Measurements from ENCODE around the gene UPK2. TPM values are rescaled to one million over a fixed set of nuclear protein-coding genes. Genes with fewer than 3 reads are reported as not detected.

The UPK2 gene
- total and polyA plus RNA-seq, 2 of the 13 experiments (the other 11 are each of a cell fraction or from before 2014, with no cell fraction given): not detected

DNA sequence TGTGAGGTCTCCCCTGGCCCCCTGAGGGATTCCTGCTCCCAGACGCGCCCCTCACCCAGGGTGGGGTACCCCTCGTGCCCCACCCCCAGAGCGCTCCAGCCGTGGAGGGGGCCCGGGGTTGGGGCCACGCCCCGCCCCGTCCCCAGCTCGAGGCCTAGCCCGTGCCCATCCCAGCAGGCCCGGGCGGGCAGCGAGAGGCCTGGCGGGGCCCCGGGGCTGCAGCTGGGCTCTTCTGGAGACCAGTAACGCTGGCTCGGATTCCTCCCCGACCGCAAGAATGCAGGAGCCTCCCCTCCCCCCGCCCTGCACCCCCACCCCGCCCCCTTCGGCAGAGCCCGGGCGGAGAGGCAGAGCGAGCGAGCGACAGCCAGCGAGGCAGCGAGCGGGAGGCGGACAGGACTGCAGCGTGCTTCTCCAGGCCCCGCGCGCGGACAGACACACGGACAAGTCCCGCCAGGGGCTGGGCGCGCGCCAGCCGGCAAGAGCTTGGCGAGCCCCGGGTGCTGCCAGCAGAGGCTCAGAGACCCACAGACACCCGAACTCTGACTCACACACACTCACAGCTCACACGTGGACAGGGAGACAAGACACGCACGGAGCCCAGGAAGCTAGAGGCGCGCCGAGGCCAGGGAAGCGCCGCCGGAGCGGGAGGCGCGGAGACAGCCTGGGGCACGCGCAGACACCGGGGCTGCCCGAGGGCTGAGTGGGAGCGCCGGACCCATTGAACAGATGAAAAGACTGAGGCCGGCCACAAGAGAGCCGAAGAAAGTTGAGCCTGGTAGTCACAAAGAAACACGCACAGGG is 45.6 kb upstream of the UPK2 start (continued):
- TF ChIP-seq ZNF10 (CRISPR knock-in tag; IDR thresholded peaks at IDR 0.05; ENCODE audit: borderline replicate concordance, low read depth) (no peak), SP1 (IDR thresholded peaks at IDR 0.05) (no peak), SP1 (CRISPR knock-in tag; IDR thresholded peaks at IDR 0.05) (no peak), SAP130 (CRISPR knock-in tag; IDR thresholded peaks at IDR 0.05; ENCODE audit: low read depth) (no peak; the same call in none of the 2 replicates), PCBP2 (optimal IDR thresholded peaks at IDR 0.05; ENCODE audit: low read depth, low read length, poor library complexity, severe bottlenecking) (no peak), CEBPB (IDR thresholded peaks at IDR 0.05; ENCODE audit: borderline replicate concordance, low read depth, low read length) (no peak), NFE2L1 (CRISPR knock-in tag; IDR thresholded peaks at IDR 0.05; ENCODE audit: borderline replicate concordance) (no peak), SMC3 (IDR thresholded peaks at IDR 0.05; ENCODE audit: low read length) (no peak), JDP2 (CRISPR knock-in tag; IDR thresholded peaks at IDR 0.05; ENCODE audit: borderline replicate concordance) (no peak), NFYB (CRISPR knock-in tag; IDR thresholded peaks at IDR 0.05) (no peak), SPEN (CRISPR knock-in tag; IDR thresholded peaks at IDR 0.05; ENCODE audit: low read depth) (no peak), ZNF17 (CRISPR knock-in tag; IDR thresholded peaks at IDR 0.05) (no peak), ZNF709 (CRISPR knock-in tag; IDR thresholded peaks at IDR 0.05) (no peak), ATF7 (IDR thresholded peaks at IDR 0.05) (no peak), ATF7 (CRISPR knock-in tag; IDR thresholded peaks at IDR 0.05) (no peak)
- TF ChIP-seq, protein P1, sequence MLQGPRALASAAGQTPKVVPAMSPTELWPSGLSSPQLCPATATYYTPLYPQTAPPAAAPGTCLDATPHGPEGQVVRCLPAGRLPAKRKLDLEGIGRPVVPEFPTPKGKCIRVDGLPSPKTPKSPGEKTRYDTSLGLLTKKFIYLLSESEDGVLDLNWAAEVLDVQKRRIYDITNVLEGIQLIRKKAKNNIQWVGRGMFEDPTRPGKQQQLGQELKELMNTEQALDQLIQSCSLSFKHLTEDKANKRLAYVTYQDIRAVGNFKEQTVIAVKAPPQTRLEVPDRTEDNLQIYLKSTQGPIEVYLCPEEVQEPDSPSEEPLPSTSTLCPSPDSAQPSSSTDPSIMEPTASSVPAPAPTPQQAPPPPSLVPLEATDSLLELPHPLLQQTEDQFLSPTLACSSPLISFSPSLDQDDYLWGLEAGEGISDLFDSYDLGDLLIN (CRISPR knock-in tag; IDR thresholded peaks at IDR 0.05; ENCODE audit: borderline replicate concordance): no peak
- TF ChIP-seq, protein P2, sequence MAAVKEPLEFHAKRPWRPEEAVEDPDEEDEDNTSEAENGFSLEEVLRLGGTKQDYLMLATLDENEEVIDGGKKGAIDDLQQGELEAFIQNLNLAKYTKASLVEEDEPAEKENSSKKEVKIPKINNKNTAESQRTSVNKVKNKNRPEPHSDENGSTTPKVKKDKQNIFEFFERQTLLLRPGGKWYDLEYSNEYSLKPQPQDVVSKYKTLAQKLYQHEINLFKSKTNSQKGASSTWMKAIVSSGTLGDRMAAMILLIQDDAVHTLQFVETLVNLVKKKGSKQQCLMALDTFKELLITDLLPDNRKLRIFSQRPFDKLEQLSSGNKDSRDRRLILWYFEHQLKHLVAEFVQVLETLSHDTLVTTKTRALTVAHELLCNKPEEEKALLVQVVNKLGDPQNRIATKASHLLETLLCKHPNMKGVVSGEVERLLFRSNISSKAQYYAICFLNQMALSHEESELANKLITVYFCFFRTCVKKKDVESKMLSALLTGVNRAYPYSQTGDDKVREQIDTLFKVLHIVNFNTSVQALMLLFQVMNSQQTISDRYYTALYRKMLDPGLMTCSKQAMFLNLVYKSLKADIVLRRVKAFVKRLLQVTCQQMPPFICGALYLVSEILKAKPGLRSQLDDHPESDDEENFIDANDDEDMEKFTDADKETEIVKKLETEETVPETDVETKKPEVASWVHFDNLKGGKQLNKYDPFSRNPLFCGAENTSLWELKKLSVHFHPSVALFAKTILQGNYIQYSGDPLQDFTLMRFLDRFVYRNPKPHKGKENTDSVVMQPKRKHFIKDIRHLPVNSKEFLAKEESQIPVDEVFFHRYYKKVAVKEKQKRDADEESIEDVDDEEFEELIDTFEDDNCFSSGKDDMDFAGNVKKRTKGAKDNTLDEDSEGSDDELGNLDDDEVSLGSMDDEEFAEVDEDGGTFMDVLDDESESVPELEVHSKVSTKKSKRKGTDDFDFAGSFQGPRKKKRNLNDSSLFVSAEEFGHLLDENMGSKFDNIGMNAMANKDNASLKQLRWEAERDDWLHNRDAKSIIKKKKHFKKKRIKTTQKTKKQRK (IDR thresholded peaks at IDR 0.05; ENCODE audit: low read length): no peak
- TF ChIP-seq, protein P3, sequence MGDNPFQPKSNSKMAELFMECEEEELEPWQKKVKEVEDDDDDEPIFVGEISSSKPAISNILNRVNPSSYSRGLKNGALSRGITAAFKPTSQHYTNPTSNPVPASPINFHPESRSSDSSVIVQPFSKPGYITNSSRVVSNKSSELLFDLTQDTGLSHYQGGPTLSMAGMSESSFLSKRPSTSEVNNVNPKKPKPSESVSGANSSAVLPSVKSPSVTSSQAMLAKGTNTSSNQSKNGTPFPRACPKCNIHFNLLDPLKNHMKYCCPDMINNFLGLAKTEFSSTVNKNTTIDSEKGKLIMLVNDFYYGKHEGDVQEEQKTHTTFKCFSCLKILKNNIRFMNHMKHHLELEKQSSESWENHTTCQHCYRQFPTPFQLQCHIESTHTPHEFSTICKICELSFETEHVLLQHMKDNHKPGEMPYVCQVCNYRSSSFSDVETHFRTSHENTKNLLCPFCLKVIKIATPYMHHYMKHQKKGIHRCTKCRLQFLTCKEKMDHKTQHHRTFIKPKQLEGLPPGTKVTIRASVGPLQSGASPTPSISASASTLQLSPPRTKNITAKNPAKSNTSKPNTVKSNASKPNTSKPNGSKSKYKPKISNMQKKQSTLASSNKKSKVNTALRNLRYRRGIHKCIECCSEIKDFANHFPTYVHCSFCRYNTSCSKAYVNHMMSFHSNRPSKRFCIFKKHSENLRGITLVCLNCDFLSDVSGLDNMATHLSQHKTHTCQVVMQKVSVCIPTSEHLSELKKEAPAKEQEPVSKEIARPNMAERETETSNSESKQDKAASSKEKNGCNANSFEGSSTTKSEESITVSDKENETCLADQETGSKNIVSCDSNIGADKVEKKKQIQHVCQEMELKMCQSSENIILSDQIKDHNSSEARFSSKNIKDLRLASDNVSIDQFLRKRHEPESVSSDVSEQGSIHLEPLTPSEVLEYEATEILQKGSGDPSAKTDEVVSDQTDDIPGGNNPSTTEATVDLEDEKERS (CRISPR knock-in tag; IDR thresholded peaks at IDR 0.05): peak; percentile 35; the same call in 1 of the 2 replicates
- TF ChIP-seq, protein P4, sequence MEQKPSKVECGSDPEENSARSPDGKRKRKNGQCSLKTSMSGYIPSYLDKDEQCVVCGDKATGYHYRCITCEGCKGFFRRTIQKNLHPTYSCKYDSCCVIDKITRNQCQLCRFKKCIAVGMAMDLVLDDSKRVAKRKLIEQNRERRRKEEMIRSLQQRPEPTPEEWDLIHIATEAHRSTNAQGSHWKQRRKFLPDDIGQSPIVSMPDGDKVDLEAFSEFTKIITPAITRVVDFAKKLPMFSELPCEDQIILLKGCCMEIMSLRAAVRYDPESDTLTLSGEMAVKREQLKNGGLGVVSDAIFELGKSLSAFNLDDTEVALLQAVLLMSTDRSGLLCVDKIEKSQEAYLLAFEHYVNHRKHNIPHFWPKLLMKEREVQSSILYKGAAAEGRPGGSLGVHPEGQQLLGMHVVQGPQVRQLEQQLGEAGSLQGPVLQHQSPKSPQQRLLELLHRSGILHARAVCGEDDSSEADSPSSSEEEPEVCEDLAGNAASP (CRISPR knock-in tag; IDR thresholded peaks at IDR 0.05; ENCODE audit: borderline replicate concordance): no peak
- TF ChIP-seq, protein P5, sequence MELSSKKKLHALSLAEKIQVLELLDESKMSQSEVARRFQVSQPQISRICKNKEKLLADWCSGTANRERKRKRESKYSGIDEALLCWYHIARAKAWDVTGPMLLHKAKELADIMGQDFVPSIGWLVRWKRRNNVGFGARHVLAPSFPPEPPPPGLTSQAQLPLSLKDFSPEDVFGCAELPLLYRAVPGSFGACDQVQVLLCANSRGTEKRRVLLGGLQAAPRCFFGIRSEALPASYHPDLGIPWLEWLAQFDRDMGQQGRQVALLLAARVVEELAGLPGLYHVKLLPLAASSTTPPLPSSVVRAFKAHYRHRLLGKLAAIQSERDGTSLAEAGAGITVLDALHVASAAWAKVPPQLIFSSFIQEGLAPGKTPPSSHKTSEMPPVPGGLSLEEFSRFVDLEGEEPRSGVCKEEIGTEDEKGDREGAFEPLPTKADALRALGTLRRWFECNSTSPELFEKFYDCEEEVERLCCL (CRISPR knock-in tag; IDR thresholded peaks at IDR 0.05; ENCODE audit: borderline replicate concordance): no peak

Data from HepG2 (cell line).